A673 (cell line): ENCODE results near the gene RAB17.

Experiments used
- EZH2 ChIP-seq: fragments of 200-600 bp; sonication (generic); IDR thresholded peaks from 2 replicates; pipeline ENCODE4 v1.6.1; 2017; ENCODE audit warnings: borderline replicate concordance, low read depth, mild to moderate bottlenecking, mixed read lengths, antibody characterized with exemption, low read length; ENCODE audit not compliant: poor library complexity, severe bottlenecking
- TF ChIP-seq, protein P1 (sequence below): fragments of 300-800, 200-600 bp; sonication (generic); conservative IDR thresholded peaks from 2 replicates; pipeline ENCODE4 v1.5.1; 2017; ENCODE audit warnings: low read depth, mild to moderate bottlenecking, antibody characterized with exemption, low read length, moderate library complexity, mixed read lengths

DNA sequence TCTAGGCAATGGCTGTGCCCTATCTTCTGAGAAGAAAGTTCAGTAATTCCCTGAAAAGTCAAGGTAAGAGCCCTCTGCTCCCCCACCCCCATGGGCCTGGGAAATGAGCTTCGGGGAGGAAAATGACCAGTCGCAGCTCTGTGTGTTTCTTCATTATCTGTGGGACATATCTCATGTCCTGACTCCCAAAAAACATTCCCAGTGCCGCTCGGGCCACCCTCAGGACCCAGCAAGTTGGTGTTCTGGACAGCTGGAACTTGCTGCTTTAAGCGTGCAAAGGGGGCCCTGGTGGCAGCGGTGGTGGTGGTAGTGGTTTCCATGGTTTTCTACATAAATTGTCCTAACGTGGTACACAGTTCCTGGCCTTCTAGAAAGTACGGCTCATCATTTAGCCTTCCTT, 41.3 kb downstream of the RAB17 start:
- TF ChIP-seq, protein P1, sequence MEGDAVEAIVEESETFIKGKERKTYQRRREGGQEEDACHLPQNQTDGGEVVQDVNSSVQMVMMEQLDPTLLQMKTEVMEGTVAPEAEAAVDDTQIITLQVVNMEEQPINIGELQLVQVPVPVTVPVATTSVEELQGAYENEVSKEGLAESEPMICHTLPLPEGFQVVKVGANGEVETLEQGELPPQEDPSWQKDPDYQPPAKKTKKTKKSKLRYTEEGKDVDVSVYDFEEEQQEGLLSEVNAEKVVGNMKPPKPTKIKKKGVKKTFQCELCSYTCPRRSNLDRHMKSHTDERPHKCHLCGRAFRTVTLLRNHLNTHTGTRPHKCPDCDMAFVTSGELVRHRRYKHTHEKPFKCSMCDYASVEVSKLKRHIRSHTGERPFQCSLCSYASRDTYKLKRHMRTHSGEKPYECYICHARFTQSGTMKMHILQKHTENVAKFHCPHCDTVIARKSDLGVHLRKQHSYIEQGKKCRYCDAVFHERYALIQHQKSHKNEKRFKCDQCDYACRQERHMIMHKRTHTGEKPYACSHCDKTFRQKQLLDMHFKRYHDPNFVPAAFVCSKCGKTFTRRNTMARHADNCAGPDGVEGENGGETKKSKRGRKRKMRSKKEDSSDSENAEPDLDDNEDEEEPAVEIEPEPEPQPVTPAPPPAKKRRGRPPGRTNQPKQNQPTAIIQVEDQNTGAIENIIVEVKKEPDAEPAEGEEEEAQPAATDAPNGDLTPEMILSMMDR = no peak
- TF ChIP-seq EZH2 = no peak
